Inflammatory macrophage (primary cell): ENCODE results near the gene OSBPL2.

ENCODE experiments used
- DNase-seq, 2 donors: peaks; one replicate each; pipeline ENCODE4 v3.0.0-alpha.2; 2020 to 2022

The OSBPL2 gene

DNA sequence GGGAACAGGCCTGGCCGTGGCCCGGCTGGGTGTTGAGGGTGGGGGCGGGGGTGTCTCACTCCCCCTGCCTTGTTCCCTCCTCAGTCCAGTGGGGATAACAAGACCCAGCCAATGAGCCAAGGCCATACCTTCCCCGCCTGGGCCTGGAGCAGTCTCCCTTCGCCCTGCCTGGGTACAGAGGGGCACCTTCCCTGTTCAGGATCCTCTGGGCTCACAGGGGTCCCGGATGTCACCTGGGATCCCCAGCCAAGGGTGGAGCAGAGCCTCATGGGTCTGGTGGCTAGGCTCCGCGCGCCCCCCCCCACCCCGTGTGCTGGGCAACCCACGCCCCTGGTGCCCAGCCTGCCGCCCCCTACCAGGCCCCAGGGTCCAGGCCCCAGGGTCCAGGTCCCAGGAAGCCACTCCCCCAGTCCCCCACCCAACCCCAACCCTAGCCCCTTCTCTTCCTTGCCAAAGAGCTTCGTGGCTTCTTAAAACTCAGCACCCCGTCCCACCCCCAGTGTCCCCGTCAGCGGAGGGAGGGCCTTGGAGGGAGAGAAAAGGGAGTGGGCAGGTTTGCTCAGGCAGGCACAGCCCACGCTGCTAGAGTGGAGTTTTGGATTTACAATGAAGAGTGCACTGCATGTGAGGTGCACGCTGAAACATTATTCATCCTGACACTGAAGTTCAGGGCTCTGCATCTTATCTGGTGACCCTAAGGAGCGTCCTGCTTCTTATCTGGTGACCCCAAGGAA, 30.1 kb upstream of the OSBPL2 start:
- no peak for DNase-seq

DNA sequence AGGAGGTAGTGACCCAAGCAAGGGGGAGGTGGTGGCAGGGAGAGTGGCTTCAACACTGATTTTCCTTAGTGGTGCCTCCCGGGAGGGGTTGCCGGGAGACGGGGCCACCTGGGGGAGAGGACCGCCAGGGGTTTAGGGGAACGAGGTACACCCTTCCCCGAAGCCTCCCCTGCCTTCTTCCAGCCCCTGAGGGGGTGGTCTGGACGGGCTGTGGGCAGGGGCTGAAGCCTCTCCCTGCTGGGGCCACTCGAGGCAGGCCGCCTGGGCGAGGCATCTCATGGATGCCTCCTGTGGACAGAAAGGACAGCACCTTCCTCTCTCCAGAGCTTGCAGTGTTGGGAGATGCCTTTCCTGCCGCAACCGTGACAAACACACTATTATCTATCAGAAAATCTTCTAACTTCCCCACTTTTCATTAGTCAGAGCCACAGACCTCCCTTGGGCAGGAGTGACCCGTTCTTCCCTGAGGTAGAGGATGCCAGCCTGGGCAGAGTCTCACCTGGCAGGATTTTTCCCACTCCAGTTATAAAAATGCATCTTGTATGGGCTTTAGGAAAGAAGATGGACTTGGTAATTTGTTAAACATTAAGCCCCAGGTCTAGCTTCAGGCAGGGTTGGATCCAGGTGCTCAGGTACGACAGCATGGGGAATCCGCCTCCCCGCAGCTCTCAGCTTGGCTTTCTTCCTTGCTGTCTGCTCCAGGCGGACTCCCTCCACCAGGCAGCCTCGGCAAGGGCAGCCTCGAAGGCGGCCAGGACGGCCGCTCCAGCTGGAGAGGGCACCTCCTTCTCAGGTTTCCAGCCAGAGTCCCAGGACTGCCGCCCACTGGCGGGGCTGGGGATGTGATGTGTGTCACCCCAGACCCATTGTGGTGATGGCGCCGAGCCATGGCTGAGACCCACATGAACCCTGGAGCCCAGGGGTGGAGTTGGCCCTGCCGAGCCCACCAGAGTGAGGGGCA, 29.2 kb upstream of the OSBPL2 start:
- DNase-seq: no peak

DNA sequence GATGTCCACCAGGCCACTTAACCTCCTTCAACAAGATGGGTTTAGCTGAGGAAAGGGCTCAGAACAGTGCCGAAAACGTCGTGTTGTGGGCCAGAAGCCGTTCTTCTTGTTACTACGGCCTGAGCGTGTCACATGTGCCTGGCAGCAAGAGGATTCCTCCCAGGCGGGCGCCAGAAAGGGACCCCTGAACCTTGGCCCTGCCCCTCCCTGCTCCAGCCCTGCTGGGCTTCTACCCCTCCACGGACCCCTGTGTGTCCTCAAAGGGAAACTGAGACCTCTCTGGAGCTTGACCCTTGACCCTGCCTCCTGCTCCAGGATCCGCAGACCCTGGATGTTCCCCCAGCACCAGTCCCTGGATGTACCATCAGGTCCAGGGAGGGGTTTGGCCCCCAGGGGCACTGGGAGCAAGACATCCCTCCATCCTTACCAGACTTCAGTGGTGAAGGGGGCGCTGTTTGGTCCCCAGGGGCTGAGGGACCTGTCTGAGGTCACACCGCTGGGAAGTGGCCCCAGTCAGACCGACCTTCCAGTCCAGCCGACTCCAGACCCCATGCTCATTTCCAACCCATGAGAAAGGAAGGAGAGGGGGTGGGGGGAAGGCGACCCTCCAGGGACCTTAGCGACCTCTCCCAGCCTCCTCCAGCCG, 28.3 kb upstream of the OSBPL2 start:
- no peak for DNase-seq

DNA sequence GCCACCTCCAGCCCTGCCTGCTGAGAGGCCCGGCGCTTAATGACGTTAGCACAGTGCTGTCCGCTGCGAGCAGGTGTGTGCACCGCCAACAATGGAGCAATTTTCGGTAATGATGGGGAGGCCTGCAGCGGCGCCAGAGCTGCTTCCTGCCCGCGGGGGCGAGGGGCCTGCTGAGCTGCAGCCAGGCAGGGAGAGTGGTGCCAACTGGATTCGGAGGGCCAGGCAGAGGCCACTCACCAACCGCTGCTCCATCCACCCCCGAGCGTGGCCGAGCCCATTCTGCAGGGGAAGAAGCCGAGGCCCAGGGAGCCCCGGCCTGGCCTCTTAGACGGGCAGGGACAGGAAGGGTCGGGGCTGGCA, 27.8 kb upstream of the OSBPL2 start:
- no peak for DNase-seq

DNA sequence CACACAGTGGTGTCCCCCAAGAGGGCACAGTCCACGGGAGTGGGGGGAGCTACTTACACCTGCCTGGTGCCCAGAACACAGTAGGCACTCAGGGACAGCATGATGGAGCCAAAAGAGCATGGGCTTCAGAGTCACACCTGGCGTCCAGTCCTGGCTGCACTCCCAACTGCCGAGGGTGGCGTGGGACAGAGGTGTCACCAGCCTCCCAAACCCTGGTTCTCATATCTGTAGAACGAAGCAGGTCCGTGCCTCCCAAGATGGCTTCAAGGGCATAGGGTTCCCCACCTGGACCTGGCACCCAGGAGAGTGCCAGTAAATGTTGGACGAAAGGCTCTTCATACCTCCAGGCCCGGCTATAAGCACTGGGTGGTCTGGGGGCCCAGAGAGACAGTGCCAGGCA, 27.1 kb upstream of the OSBPL2 start:
- no peak for DNase-seq

DNA sequence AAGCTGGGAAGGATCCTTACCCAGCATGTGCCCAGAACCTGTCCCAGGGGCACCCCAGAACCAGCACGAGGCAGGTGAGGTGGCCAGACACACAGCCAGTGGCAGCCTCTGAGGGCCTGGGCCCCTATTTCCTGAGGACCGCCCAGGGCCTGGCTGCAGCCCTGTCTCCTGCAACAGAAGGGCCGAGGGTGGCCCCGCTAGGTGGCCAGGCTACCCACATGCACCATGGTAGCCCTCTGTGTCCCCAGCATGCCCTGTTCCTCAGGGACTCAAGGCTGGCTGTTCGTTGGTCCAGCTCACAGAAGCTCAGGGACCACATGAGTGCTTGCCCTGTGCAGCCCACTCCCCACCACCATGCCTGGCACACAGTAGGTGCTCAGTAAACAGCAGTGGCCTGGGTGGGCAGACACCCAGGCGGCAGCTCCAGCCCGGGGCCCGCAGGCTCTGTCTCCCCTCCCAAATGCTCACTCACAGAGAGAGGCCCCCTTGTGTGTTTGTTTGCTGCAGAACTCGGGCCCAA, 26.5 kb upstream of the OSBPL2 start:
- DNase-seq: no peak

DNA sequence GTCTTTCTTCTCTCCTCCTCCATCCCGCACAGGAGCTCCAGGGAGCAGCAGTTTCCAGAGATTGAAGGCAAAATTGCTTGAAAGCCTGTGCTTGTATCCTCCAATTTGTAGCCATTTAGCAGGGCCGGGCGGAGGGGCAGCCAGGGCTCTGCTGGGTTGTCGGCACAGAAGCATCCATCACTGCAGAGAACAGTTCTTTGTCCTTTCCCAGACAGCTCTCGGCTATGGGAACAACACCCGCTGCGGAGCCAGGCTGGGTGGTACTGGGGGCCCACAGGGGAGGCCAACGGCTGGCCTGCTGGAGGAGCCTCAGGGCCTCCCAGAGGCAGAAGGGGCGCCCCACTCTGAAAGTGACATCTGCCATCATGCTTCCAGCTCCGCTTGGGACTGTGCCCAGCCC, 26.0 kb upstream of the OSBPL2 start:
- no peak for DNase-seq

DNA sequence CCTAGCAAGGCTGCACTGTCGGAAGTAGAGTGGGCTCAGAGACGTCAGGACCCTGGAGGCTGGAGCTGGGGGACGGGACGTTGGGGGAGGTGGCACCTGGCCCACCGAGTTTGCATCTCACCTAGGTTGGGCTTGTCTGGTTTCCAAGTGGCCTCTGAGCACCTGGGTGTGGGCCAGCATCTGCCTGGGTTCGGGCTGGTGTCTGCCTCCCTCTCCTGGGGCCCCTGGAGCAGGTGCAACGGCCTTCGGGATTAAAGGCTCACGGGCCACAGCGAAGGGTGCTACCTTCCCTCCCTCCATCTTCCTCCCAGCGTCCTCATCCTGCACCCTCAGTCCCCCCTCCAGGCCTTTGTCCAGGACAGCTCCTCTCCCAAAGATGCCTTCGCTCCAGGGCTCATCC, 24.3 kb upstream of the OSBPL2 start:
- no peak for DNase-seq

DNA sequence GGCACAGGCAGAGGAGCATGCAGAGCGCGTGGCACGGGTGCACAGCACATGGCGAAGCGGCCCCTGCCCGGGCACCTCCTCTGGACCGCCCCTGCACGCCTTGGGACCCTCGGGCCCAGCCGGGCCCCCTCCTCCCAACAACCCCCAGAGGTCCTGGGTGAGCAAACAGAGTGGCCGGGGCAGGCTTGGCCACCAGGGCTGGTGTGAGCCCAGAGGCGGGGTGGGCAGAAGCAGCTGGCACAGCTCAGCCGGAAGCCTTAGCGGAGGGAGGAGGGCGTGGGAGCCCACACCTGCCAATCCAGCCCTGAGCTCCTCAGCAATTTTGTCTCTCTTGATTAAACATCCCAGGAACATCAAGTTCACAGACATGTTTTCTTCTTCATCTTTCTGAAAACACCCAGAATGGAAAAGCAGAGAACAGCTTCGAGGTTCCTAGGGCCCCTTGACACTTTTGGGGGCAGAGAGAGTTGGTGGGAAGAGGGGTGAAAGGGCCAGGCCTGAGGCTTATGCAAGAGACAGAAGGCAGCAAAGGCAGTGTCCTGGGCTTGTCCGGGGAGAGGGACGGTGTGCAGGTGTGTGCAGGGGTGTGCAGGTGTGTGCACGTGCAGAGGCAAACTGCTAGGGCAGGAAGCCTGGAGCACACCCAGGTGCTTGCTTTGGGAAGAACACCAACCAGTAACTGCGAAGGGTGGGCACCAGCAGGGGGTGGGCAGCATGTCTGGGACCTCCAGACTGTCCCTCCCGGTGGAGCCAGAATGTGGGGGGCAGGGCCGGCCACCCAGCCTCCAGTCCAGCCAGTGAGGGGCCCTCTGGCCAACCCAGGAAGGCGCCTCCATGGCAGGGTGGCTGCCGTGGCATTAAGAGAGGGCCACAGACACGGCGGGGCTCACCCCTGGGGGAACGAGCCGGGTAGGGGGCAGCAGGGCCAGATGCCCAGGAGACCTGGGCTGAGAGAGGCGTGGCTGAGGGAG, 23.0 kb upstream of the OSBPL2 start:
- DNase-seq: no peak

DNA sequence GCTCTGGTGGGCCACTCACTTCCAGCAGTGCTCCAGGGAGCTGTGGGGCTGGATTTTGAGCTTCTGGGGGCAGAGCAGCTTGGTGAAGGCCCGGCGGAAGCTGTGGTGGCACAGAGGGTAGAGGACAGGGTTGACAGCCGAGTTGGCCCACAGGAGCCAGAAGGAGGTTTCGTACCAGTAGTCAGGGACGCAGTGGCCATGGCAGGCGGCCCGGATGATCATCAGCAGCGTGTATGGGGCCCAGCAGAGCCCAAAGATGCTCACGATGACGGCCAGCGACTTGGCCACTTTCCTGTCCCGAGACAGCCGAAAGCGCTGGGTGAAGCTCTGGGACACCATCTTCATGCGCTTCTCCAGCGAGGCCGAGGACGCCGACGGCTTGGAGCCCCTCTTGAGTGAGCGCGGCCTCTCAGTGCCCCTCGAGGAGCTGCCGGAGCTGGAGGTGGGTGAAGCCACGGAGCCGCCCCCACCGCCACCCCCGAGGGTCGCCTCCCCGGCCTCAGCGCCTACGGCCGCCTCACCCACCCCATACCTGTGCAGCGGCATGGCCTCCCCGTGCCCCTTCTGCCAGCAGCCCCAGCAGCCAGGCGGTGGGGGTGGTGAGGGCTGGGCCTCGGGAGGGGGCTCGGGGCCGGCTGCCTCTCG, 22.2 kb upstream of the OSBPL2 start:
- DNase-seq: no peak

DNA sequence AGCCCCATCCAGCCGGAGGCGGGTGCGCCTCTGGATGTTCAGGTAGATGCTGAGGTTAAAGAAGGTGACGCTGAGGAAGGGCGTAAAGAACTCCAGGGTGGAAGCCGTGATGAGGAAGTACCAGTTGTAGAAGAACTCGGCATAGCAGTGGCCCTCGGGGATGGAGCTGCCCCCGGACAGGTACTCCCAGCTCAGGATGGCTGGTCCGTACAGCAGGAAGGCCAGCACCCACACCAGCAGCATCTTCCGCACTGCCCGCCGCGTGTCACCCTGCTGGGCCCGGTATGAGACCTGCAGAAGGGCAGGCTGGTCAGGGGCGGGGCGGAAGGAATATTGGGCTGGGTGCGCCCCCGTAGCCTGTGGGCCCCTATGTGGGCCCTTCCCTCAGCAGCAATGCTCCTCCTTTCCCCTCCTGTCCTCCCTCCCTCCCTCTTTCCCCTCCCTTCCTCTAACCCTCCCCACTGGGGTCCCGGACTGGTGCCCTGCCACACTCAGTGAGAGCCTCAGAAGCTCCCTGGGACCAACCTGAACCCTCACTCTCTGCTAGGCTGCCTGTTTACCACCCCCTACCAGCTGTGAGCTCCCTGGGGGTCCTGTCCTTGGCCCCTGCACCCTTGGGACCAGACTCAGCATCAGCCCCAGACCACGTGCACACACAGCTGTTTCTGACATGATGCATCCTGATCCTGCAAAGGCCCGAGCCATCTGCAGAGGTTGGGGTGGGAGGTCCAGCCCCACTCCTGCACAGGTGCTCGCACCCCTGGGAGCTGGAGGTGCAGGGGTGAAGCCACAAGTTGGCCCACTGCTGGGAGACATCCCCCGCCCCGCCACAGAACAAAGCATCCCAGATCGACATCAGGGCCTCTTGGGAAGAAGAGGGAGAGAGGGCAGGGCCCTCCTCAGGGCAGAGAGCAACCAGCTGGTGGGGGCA, 21.4 kb upstream of the OSBPL2 start:
- DNase-seq: no peak

DNA sequence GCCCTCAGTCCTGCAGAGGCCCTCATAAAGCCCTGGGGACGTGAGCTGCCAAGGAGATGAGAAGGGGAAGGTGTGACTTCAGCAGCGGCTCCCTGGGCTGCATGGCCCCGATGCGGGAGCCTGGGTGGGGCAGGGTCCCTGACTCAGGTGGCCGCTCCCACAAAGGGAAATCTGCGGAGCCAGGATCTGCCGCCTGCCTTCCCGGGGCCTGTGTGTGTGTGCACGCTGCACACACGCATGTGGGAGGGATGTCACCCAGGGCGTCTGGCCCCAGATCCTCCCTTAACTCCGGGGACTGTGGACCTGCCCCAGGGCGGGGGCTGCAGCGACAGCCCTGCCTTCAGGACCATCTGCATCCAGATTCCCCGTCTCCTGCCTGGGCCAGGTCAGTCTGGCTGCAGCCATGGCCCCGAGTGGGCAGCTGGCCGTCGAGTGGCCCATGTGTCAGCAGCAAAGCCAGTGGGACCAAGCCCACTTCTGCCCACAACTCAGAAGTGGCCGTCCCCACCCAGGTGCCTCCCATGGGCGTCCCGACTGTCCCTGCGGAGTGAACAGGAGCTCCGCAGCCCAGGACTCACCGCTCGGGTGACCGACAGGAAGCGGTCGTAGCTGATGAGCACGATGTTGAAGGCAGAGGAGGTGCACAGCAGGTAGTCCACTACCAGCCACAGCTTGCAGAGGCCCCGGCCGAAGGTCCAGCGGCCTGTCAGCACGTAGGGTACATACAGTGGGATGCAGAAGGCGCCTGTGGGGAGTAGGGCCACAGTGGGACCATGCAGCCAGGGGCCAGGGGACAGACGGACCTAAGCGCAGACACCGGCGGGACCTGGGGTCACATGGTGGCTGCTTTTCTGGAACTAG, 20.2 kb upstream of the OSBPL2 start:
- DNase-seq: no peak

DNA sequence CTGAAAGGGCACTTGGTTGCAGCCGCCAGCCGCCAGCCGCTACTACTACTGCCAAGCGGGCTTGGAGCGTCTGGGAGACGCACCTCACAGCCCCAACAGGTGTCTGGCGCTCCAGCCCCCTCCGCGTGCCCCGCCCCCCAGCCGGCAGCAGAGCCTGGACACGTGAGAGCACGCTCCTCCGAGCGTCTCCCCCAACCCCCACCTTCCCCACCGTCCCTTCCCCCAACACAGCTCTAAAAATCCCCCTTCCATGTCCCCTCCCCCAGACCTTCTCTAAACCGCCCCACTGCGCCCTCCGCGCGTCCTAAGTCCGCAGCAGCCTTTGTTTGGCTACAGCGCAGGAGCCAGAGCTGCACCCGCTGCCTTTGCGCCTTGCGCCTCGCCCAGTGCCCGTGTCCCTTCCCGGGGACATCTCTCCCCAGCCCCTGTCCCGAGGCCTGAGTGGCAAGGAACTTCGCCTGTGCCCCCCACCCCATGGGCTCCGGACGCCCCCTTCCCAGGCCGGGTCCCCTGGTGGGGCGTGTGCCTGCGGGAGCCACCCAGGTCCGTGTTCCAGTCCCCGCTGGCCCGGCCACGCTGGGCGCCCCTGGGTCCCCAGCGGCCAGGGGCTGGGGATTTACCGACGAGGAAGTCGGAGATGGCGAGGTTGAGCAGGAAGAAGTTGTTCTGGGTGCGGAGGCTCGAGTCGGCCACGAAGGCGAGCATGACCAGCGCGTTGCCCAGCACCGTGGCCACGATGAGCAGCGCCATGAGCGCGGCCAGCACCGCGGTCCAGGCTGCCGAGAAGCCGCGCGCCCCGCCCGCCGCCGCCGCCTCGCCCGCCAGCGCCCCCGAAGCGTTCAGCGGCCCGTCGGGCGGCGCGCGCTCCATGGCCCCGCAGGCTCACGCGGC, 19.0 kb upstream of the OSBPL2 start:
- no peak for DNase-seq

DNA sequence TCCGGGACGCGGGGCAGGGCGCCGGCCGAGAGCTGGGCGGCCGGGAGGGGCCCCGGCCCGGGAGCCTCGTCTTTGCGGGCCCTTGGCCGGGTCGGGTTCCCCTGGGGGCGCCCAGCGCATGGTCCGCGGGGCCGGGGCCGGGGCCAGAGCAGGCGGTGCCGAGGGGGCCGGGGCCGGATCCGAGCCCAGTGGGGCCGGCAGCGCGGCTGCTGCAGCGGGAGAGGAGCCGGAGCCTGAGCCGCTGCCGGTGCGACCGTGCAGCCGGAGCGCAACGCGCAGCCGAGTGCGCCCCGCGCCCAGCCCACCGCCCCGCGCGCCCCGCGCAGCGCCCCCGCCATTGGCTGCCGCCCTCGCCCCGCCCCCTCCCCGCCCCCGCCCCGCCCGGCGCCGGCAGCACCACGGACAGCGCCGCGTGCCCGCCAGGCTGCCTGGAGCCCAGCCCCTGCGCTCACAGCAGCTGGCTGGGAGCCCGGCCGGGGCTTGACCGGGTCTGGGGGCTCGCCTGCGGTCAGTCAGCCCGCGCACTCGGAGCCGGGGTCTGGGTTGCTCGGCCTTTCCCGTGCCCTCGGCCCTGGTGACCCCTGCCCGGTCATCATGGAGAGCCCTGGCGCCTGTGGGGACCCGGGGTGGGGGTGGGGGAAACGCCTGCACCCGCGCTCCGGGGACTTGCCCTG, 18.2 kb upstream of the OSBPL2 start, which contains the start of gene HRH3:
Gene HRH3 (minus strand): TSS at position 287 of the 674 bp plus-strand sequence. CDS start 308 bp downstream, outside the sequence.
- no peak for DNase-seq

DNA sequence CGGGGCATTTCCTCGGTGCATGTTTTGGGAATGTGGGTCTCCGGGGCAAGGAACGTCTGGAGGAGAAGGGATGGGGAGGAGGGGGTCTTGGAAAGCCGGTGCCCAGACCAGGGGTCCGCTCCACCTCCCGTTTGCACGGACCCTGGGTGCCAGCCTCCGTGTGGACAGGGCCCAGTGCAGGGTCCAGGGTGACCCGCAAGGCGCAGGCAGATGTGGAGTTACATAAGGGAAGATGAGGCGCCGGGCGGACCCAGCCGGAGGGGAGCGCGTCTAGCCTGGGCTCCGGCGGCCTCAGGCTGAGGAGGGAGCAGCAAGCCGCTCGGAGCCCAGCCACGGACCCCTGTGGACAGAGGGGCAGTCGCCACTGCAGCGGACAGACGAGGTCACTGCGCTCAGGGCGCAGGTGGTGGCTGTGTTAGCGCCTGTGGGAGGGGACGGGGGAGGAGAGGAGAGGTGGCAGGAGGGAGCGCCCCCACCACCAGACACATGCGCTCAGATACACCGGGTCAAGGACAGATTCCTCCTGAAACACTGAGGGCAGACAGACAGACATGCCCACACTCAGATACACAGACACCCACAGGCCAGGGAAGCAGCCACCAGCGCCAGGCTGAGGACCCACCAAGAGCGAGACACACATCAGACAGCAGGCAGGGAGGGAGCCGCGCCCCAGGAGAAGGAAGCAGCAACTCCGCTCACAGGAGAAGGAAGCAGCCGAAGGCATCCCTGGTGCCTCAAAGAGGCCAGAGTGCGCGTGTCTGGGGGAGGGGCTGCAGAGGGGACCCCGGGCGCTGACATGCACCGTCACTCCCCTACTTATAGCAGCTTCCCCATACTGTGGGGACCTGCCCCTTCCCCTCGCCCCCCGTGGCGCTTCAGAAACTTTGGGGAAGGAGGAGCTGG, 17.4 kb upstream of the OSBPL2 start:
- DNase-seq: no peak

DNA sequence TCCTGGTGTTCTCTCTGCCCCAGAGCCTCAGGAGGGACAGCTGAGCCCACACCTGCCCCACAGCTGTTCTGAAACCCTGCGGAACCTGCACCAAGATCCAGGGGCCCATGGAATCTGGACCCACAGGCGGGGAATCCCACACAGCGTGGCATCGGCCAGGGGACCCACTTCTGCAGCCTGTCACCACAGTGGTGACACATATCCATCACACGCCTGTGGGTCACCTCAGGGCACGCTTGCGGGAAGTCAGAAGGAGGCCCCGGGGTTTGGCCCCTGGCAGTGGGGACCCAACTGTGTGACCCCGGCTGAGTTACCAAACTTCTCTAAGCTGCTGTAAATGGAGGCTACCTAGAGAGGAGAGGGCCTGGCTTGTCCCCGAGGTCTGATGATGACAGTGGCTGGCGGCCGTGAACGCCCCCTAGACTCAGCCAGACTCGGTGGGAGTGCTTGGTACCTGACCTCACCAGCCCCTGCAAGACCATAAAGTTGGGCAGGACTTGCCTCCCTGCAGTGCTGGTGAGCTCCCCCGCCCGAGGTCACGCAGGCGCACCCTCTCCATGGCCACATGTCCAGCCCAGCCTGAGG, 16.0 kb upstream of the OSBPL2 start:
- no peak for DNase-seq
